ENCODE results near the gene ASCL2. TPM values are rescaled to one million over a fixed set of nuclear protein-coding genes. Genes with fewer than 3 reads are reported as not detected.

ASCL2 gene
- total and polyA plus RNA-seq, 2 donors (not counting 3 experiments of a cell fraction or from before 2014, with no cell fraction given): not detected

GRCh38 chr11:2310073-2310785, 39.8 kb upstream of the ASCL2 start:
- no TSS peak for BruUV-seq (replicated peaks)
- TF ChIP-seq GATA2 (IDR thresholded peaks at IDR 0.05; ENCODE audit: insufficient read depth, insufficient read length, low read depth, low read length) (no peak), CTCF (IDR thresholded peaks at IDR 0.05; ENCODE audit: extremely low read depth in 1 of 2, insufficient read depth in 1 of 2, low read depth in 1 of 2, low read length in 2 of 2) (no peak), POLR2A (IDR thresholded peaks at IDR 0.05; ENCODE audit: low read depth, low read length) (no peak)
- Histone ChIP-seq H3K79me2 (ENCODE audit: control insufficient read depth, insufficient read depth, low read length) (no peaks in the 10 kb centered on the region), H3K9me1 (replicated peaks; ENCODE audit: control insufficient read depth, extremely low read depth, insufficient read depth, low read length) (no peaks in the 10 kb centered on the region), H3K27ac (ENCODE audit: insufficient read depth, low read depth, low read length) (no peak overlapping the region), H3K4me3 (replicated peaks in 1 of 3; ENCODE audit: insufficient read depth in 1 of 3, low read depth in 1 of 3, low read length in 3 of 3) (no peak overlapping the region), H3K9me3 (replicated peaks; ENCODE audit: control insufficient read depth, insufficient read depth, low read length) (no peaks in the 10 kb centered on the region), H2AFZ (ENCODE audit: low read depth, low read length) (no peak overlapping the region), H3K4me2 (ENCODE audit: insufficient read depth, low read length) (no peak overlapping the region), H3K36me3 (ENCODE audit: control insufficient read depth in 2 of 2, extremely low read depth in 1 of 2, insufficient read depth in 2 of 2, low read length in 2 of 2) (no peaks in the 10 kb centered on the region), H3K27me3 (ENCODE audit: control insufficient read depth in 2 of 2, insufficient read depth in 2 of 2, low read length in 2 of 2) (no peaks in the 10 kb centered on the region), H3K9ac (replicated peaks; ENCODE audit: extremely low read depth, insufficient read depth, low read length) (no peak overlapping the region), H4K20me1 (replicated peaks; ENCODE audit: control insufficient read depth, extremely low read depth, insufficient read depth, low read length) (no peaks in the 10 kb centered on the region), H3K4me1 (ENCODE audit: control insufficient read depth, extremely low read depth, insufficient read depth, low read length) (peaks cover 7% of the 10 kb centered on the region)
- intact Hi-C loops (cut with micrococcal nuclease) (no loop called here), dilution Hi-C loops (cut with MboI; ENCODE audit: extremely low pct_ligation_motif_present, low sequenced_read_pairs) (no loop called here)
- DNase-seq (ENCODE audit: low read depth, low spot score): no peak
- no peak for FAIRE-seq
- ChIA-PET CTCF (interaction anchor here (1.8 to 4.6 kb wide), 2 partner anchors 67 to 110 kb away, joined by 5 to 48 read pairs; partner anchors contain the start of gene CD81), POLR2A (no interaction called here)

Measured in endothelial cell of umbilical vein (primary cell).